Neural cell (in vitro differentiated cells): ENCODE measurements around the gene BCL2L2.

ENCODE experiments used
- EP300 ChIP-seq: fragments of 450-650 bp; conservative IDR thresholded peaks from 2 replicates; pipeline ENCODE4 v1.6.1; 2014; ENCODE audit warnings: antibody characterized with exemption, mild to moderate bottlenecking, moderate library complexity; ENCODE audit not compliant: poor library complexity, severe bottlenecking
- EZH2 ChIP-seq: fragments of 200-600, 300-800 bp; shearing (Covaris generic), sonication (generic); IDR thresholded peaks from 2 replicates; pipeline ENCODE4 v1.6.1; 2014; ENCODE audit warnings: antibody characterized with exemption, low read length, borderline replicate concordance, mild to moderate bottlenecking; ENCODE audit not compliant: insufficient read depth, poor library complexity, severe bottlenecking
- POLR2AphosphoS5 ChIP-seq: IDR thresholded peaks from 2 replicates; pipeline ENCODE4 v1.6.1; 2012
- RAD21 ChIP-seq: fragments of 450-650 bp; conservative IDR thresholded peaks from 2 replicates; pipeline ENCODE4 v1.6.1; 2014; ENCODE audit warnings: antibody characterized with exemption, mild to moderate bottlenecking, moderate library complexity
- SMC3 ChIP-seq: fragments of 450-650 bp; conservative IDR thresholded peaks from 2 replicates; pipeline ENCODE4 v1.6.1; 2014; ENCODE audit warnings: antibody characterized with exemption, mild to moderate bottlenecking, moderate library complexity; ENCODE audit not compliant: poor library complexity
- TAF1 ChIP-seq: IDR thresholded peaks from 2 replicates; pipeline ENCODE4 v1.6.1; 2012; ENCODE audit warnings: low read depth
- TF ChIP-seq, protein P1 (sequence below): fragments of 450-650 bp; IDR thresholded peaks from 2 replicates; pipeline ENCODE4 v1.5.1; 2014; ENCODE audit warnings: antibody characterized with exemption, mild to moderate bottlenecking, moderate library complexity; ENCODE audit not compliant: poor library complexity, severe bottlenecking
- TF ChIP-seq, protein P2 (sequence below): IDR thresholded peaks from 2 replicates; pipeline ENCODE4 v1.6.1; 2012; ENCODE audit warnings: borderline replicate concordance

DNA sequence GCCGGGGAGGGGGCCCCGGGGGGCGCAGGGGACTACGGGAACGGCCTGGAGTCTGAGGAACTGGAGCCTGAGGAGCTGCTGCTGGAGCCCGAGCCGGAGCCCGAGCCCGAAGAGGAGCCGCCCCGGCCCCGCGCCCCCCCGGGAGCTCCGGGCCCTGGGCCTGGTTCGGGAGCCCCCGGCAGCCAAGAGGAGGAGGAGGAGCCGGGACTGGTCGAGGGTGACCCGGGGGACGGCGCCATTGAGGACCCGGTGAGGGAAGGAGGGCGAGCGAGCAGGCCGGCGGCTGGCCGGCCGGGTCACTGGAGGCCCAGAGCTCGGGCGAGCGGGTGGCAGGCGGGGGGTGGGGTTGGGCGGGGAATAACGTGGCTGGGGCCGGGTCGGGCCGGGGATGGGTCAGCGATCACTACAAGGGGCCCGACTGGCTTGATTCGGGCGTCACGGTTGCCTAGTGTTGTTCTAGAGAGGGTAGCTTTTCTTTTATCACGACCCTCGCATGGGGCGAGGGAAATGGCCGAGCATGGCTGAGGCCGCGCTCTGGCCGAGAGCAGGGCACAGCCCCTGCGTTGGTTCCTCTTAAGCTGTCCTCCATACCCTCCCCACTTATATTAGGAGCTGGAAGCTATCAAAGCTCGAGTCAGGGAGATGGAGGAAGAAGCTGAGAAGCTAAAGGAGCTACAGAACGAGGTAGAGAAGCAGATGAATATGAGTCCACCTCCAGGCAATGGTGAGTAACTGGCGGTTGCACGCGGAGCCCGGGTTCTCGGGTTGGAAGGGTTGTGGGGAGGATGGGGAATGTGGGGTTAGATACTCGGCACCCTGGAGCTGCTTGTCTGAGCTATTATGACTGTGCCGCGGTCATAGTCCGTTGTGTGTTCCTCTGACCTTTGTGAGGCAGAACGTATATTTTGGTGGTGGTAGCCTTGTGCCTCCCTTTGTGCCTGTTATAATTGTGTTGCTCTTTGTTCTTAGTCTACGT is 15.2 kb downstream of the BCL2L2 start:
- TF ChIP-seq, protein P1, sequence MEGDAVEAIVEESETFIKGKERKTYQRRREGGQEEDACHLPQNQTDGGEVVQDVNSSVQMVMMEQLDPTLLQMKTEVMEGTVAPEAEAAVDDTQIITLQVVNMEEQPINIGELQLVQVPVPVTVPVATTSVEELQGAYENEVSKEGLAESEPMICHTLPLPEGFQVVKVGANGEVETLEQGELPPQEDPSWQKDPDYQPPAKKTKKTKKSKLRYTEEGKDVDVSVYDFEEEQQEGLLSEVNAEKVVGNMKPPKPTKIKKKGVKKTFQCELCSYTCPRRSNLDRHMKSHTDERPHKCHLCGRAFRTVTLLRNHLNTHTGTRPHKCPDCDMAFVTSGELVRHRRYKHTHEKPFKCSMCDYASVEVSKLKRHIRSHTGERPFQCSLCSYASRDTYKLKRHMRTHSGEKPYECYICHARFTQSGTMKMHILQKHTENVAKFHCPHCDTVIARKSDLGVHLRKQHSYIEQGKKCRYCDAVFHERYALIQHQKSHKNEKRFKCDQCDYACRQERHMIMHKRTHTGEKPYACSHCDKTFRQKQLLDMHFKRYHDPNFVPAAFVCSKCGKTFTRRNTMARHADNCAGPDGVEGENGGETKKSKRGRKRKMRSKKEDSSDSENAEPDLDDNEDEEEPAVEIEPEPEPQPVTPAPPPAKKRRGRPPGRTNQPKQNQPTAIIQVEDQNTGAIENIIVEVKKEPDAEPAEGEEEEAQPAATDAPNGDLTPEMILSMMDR = peak; percentile 26
- TF ChIP-seq RAD21 (no peak), SMC3 (peak; percentile 37), EP300 (no peak), TAF1 (peak; percentile 58), POLR2AphosphoS5 (peak; percentile 54), EZH2 (no peak)
- TF ChIP-seq, protein P2, sequence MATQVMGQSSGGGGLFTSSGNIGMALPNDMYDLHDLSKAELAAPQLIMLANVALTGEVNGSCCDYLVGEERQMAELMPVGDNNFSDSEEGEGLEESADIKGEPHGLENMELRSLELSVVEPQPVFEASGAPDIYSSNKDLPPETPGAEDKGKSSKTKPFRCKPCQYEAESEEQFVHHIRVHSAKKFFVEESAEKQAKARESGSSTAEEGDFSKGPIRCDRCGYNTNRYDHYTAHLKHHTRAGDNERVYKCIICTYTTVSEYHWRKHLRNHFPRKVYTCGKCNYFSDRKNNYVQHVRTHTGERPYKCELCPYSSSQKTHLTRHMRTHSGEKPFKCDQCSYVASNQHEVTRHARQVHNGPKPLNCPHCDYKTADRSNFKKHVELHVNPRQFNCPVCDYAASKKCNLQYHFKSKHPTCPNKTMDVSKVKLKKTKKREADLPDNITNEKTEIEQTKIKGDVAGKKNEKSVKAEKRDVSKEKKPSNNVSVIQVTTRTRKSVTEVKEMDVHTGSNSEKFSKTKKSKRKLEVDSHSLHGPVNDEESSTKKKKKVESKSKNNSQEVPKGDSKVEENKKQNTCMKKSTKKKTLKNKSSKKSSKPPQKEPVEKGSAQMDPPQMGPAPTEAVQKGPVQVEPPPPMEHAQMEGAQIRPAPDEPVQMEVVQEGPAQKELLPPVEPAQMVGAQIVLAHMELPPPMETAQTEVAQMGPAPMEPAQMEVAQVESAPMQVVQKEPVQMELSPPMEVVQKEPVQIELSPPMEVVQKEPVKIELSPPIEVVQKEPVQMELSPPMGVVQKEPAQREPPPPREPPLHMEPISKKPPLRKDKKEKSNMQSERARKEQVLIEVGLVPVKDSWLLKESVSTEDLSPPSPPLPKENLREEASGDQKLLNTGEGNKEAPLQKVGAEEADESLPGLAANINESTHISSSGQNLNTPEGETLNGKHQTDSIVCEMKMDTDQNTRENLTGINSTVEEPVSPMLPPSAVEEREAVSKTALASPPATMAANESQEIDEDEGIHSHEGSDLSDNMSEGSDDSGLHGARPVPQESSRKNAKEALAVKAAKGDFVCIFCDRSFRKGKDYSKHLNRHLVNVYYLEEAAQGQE = peak; percentile 34
